HFFc6 (cell line): ENCODE data around the gene PAX4. TPM values are rescaled to one million over a fixed set of nuclear protein-coding genes. Genes with fewer than 3 reads are reported as not detected.
A peak's percentile ranks its signal among the peaks of the same experiment; 100 is the strongest.

ENCODE experiments used
- DNase-seq: peaks from one replicate; pipeline ENCODE4 v3.0.0-alpha.2; 2018
- H3K27ac Mint-ChIP-seq: 2 replicates; pipeline ENCODE4 v1.8.0; 2020; ENCODE audit warnings: mild to moderate bottlenecking, mixed read lengths
- H3K27me3 Mint-ChIP-seq: 2 replicates; pipeline ENCODE4 v1.8.0; 2021; ENCODE audit warnings: mild to moderate bottlenecking, moderate library complexity, mixed read lengths; ENCODE audit not compliant: insufficient read depth
- H3K36me3 Mint-ChIP-seq: 2 replicates; pipeline ENCODE4 v1.8.0; 2021; ENCODE audit warnings: low read depth, mixed read lengths
- H3K4me1 Mint-ChIP-seq: 2 replicates; pipeline ENCODE4 v1.8.0; 2020; ENCODE audit warnings: low read depth, mixed read lengths
- H3K4me3 Mint-ChIP-seq: 2 replicates; pipeline ENCODE4 v1.8.0; 2020; ENCODE audit warnings: mild to moderate bottlenecking, moderate library complexity, mixed read lengths
- H3K9me3 Mint-ChIP-seq: 2 replicates; pipeline ENCODE4 v1.8.0; 2020; ENCODE audit warnings: mild to moderate bottlenecking, mixed read lengths
- total RNA-seq, 6 experiments: library from RNA; stranded (reverse); fragmentation: NEBNext Ultra II Directional; extraction: Animal tissue kit (Norgen Biotek cat#: 25700); gene quantifications; 2 replicates in 1 of 6; 3 replicates in 5 of 6; pipeline ENCODE4 v1.2.3, GENCODE V29; 2021
- TF ChIP-seq, protein P1 (sequence below): fragments of 200-600 bp; sonication (generic); IDR thresholded peaks from 2 replicates; pipeline ENCODE4 v1.5.0; 2021; ENCODE audit warnings: antibody characterized with exemption, mild to moderate bottlenecking

Gene PAX4
- total RNA-seq, 6 experiments from 2014 or later: not detected

DNA sequence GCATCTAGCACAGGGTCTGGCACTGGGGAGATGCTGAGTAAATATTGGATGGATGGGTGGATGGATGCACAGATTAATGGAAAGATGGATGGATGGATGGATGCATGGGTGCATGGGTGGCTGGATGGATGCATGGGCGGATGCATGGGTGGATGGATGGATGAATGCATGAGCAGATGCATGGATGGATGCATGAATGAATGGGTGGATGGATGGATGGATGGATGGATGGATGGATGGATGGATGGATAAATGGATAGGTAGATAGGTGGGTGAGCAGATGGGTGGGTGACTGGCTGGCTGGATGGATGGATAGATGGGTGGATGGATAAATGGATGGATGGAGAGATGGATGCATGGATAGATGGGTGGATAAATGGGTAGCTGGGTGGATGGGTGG, 5.7 kb downstream of the PAX4 start:
- Mint-ChIP-seq H3K9me3 (peaks cover 3% of the 10 kb centered on the region; the same call in 1 of the 2 replicates), H3K27ac (no peak overlapping the region), H3K36me3 (no peaks in the 10 kb centered on the region), H3K27me3 (peaks cover 26% of the 10 kb centered on the region), H3K4me1 (no peaks in the 10 kb centered on the region), H3K4me3 (no peak overlapping the region)
- DNase-seq: no peak
- TF ChIP-seq, protein P1, sequence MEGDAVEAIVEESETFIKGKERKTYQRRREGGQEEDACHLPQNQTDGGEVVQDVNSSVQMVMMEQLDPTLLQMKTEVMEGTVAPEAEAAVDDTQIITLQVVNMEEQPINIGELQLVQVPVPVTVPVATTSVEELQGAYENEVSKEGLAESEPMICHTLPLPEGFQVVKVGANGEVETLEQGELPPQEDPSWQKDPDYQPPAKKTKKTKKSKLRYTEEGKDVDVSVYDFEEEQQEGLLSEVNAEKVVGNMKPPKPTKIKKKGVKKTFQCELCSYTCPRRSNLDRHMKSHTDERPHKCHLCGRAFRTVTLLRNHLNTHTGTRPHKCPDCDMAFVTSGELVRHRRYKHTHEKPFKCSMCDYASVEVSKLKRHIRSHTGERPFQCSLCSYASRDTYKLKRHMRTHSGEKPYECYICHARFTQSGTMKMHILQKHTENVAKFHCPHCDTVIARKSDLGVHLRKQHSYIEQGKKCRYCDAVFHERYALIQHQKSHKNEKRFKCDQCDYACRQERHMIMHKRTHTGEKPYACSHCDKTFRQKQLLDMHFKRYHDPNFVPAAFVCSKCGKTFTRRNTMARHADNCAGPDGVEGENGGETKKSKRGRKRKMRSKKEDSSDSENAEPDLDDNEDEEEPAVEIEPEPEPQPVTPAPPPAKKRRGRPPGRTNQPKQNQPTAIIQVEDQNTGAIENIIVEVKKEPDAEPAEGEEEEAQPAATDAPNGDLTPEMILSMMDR: no peak

- no peak for DNase-seq
Observed at GRCh38 chr7:127609297-127609696, 8.6 kb downstream of the PAX4 start.

GRCh38 chr7:127608446-127608845, 9.5 kb downstream of the PAX4 start:
- H3K27me3 Mint-ChIP-seq: peaks cover 12% of the 10 kb centered on the region
- no peak overlapping the region for H3K4me3 Mint-ChIP-seq
- TF ChIP-seq, protein P1: no peak

More at GRCh38 chr7:127609297-127609696, 8.6 kb downstream of the PAX4 start:
- peaks cover 3% of the 10 kb centered on the region; the same call in 1 of the 2 replicates for H3K9me3 Mint-ChIP-seq
- H3K27ac Mint-ChIP-seq: no peak overlapping the region
- no peaks in the 10 kb centered on the region for H3K4me1 Mint-ChIP-seq
- no peaks in the 10 kb centered on the region for H3K36me3 Mint-ChIP-seq
- peaks cover 17% of the 10 kb centered on the region for H3K27me3 Mint-ChIP-seq
- TF ChIP-seq, protein P1: no peak
- no peak overlapping the region for H3K4me3 Mint-ChIP-seq

GRCh38 chr7:127600885-127601284, 17.1 kb downstream of the PAX4 start:
- Mint-ChIP-seq H3K27me3 (peaks cover 15% of the 10 kb centered on the region; the same call in 1 of the 2 replicates), H3K9me3 (no peaks in the 10 kb centered on the region), H3K4me3 (no peak overlapping the region), H3K36me3 (no peaks in the 10 kb centered on the region), H3K27ac (no peak overlapping the region), H3K4me1 (no peaks in the 10 kb centered on the region)
- TF ChIP-seq, protein P1: no peak
- DNase-seq: no peak

More at GRCh38 chr7:127608446-127608845, 9.5 kb downstream of the PAX4 start:
- Mint-ChIP-seq H3K9me3 (peaks cover 3% of the 10 kb centered on the region; the same call in 1 of the 2 replicates), H3K27ac (no peak overlapping the region), H3K36me3 (no peaks in the 10 kb centered on the region), H3K4me1 (no peaks in the 10 kb centered on the region)
- DNase-seq: no peak

GRCh38 chr7:127598318-127598717, 19.6 kb downstream of the PAX4 start:
- H3K9me3 Mint-ChIP-seq: no peaks in the 10 kb centered on the region
- peaks cover 20% of the 10 kb centered on the region; the same call in 1 of the 2 replicates for H3K27me3 Mint-ChIP-seq
- peak; percentile 12 for DNase-seq
- TF ChIP-seq, protein P1: peak; percentile 71
- H3K27ac Mint-ChIP-seq: no peak overlapping the region
- no peaks in the 10 kb centered on the region for H3K36me3 Mint-ChIP-seq
- H3K4me1 Mint-ChIP-seq: no peaks in the 10 kb centered on the region
- H3K4me3 Mint-ChIP-seq: no peak overlapping the region

- DNase-seq: no peak
- H3K4me3 Mint-ChIP-seq: no peak overlapping the region
- no peak overlapping the region for H3K27ac Mint-ChIP-seq
- no peaks in the 10 kb centered on the region for H3K9me3 Mint-ChIP-seq
- TF ChIP-seq, protein P1: no peak
- no peaks in the 10 kb centered on the region for H3K4me1 Mint-ChIP-seq
- H3K36me3 Mint-ChIP-seq: no peaks in the 10 kb centered on the region
- peaks cover 17% of the 10 kb centered on the region for H3K27me3 Mint-ChIP-seq
Observed at GRCh38 chr7:127595737-127596136, 22.2 kb downstream of the PAX4 start.
